GM10847 (cell line): ENCODE data around the gene FBP1.

Source experiments
- POLR2A ChIP-seq: IDR thresholded peaks from 2 replicates; pipeline ENCODE4 v1.6.1; 2011; ENCODE audit not compliant: insufficient read length; ENCODE audit errors: extremely low read depth

Gene FBP1

GRCh38 chr9:94577571-94577970 lies 61.7 kb downstream of the FBP1 start:
- no peak for TF ChIP-seq POLR2A

GRCh38 chr9:94577036-94577435 lies 62.3 kb downstream of the FBP1 start:
- no peak for TF ChIP-seq POLR2A

DNA sequence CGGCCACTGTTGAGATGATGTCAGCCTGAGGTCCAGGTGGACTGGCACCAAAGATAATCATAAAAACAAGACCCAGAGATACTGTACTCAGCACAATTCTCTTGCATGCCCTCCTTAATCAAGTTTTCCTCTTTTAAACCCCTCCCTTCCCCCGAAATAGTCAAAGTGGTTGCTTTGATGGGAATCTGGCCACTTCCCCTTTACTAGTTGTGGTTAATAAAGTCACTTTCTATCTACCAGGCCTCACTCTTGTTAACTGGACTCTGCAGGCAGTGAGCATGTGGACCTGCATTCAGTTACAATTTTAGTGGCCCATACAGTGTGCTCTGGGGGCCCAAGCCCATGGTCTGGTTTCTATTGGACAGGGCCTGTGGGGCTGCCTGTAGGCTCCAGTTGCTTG lies 63.2 kb downstream of the FBP1 start:
- TF ChIP-seq POLR2A: no peak

DNA sequence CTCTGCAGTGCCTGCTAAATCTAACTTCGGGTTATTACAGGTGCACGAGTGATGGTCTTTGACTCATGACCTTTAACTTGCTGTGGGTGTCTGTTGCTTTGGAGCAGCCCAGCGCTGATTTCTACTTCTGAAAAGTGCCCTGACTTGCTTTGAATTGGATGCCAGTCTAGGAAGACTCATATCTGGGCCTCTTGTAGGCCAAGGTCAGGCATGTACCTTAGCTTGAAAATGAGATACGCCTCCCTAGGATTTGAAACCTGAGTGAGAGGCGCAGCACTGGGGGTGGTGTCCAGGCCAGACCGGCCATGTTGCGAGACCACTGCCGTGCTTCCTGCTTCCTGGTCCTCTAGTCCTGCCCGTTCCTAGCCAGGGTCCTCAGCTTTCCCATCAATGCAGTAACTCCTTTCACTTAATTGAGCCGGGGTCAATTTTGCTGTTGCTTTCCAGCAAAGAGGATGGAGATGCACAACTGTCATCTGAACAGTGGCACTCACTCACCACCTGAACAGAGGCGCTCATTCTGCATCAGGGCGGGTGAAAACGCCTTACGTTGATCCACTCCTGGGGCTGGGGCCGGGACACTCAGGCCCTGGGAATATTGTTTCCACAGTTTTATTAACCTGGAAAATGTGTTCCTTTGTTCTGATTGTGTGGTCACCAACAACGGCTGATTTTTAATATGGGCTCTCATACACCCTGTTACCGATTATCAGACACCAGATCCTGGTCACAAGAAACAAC lies 70.2 kb downstream of the FBP1 start:
- TF ChIP-seq POLR2A: no peak

GRCh38 chr9:94568250-94568889 lies 70.9 kb downstream of the FBP1 start:
- TF ChIP-seq POLR2A: no peak

DNA sequence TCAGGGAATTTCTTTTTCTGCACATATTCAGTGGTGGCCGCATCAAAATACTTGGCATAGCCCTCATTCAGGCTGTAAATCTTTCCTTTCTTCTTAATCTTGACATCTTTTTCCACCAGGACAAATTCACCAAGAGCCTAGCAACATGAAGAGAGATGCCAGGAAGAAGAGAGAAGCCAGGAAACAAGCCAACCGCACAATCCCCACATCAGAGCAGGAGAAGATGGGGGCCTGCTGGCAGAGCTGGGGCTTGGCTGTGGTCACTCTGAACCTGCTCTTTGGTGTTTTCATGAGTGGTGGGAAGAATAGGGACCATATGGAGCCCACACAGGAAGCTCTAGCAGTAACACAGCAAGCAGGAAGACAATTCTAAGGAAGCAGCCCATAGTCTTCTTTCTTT lies 72.0 kb downstream of the FBP1 start:
- no peak for TF ChIP-seq POLR2A

GRCh38 chr9:94566550-94566949 lies 72.8 kb downstream of the FBP1 start:
- TF ChIP-seq POLR2A: no peak

GRCh38 chr9:94563548-94563947 lies 75.8 kb downstream of the FBP1 start:
- TF ChIP-seq POLR2A: no peak

- TF ChIP-seq POLR2A: no peak
Observed at GRCh38 chr9:94560237-94560636, 79.1 kb downstream of the FBP1 start.

- no peak for TF ChIP-seq POLR2A
Observed at GRCh38 chr9:94557376-94557775, 81.9 kb downstream of the FBP1 start.

DNA sequence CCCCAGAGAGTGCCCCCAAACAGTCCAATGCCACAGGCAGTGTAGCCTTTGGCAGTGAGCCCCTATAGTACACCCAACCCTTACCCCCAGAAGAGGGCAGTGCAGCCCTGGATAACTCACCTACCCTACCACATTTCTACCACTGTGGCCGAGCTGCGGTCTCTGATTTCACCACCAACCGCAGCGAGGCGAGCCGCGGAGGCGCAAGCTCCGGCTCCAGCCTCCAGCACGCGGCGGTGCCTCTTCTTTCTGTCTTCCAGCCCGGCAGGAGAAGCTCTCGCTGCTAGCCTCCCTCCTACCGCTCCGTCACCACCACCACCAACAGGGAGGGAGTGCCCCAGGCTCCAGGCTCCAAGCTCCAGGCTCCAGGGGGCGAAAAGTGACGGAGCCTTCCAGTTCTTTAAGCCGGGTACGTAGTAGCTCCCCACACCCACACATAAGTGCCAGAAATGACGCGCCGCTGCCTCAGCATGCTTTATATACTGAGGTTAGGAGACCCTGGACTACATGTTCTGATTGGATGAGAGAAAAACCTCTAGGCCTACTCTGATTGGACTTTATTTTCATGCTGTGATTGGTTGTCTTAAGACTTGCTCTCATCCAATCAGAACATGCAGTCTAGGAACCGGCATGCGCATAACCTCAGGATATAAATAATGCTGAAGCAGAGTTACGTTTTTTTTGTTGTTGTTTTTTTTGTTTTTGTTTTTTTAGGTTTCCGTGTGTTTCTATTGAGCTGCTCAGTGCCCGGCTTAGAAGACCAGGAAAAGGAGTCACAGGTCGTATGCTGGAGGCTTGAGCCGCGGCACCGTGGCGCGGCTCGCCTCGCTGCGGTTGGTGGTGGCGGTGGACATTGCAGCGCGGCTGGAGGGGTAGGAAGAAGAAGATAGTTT lies 84.6 kb downstream of the FBP1 start, which contains the start of gene PCAT7:
PCAT7 (plus strand) TSS at position 645 of the 893 bp plus-strand sequence.
- no peak for TF ChIP-seq POLR2A

- TF ChIP-seq POLR2A: no peak
Observed at GRCh38 chr9:94554078-94554438, 85.3 kb downstream of the FBP1 start.
